Erythroblast (primary cell): ENCODE measurements around the gene ZNF366.

Experiments used
- GATA1 ChIP-seq: IDR thresholded peaks from 2 replicates; pipeline ENCODE4 v1.6.1; 2011; ENCODE audit warnings: low read depth, mild to moderate bottlenecking, control low read depth, low read length, moderate library complexity
- POLR2A ChIP-seq: IDR thresholded peaks from 2 replicates; pipeline ENCODE4 v1.6.1; 2011; ENCODE audit warnings: mild to moderate bottlenecking, low read length

- TF ChIP-seq POLR2A (no peak), GATA1 (no peak)
These were observed 29.6 kb downstream of the ZNF366 start for GRCh38 chr5:72477644-72478043.
